CD4-positive, alpha-beta memory T cell (primary cell): Measurements from ENCODE around the gene MACO1. TPM values are rescaled to one million over a fixed set of nuclear protein-coding genes. Genes with fewer than 3 reads are reported as not detected.

Source experiments
- CTCF ChIA-PET: fragments of 350-600 bp; sonication (Branson Sonifier 250); formaldehyde crosslinking; loops from one replicate; lab custom pipeline; 2021; ENCODE audit warnings: inconsistent platforms; ENCODE audit not compliant: partially characterized antibody; lab: Charles Lee
- POLR2A ChIA-PET: fragments of 350-600 bp; sonication (Branson Sonifier 250); formaldehyde crosslinking; loops from one replicate; lab custom pipeline; 2021; ENCODE audit not compliant: partially characterized antibody; lab: Charles Lee
- DNase-seq, 5 donors: peaks; one replicate each; pipeline versions ENCODE4 v3.0.0 to v3.0.0-alpha.2; 2020 to 2022; ENCODE audit warnings: mixed read lengths in 1 of 5
- H3K27ac ChIP-seq: one replicate; pipeline ENCODE4 v1.7.0; 2013; ENCODE audit warnings: low read depth, low read length
- H3K27me3 ChIP-seq: 2 replicates; pipeline ENCODE4 v1.7.0; 2013; ENCODE audit warnings: mild to moderate bottlenecking, low read length, moderate library complexity; ENCODE audit not compliant: insufficient read depth
- H3K36me3 ChIP-seq: 2 replicates; pipeline ENCODE4 v1.7.0; 2013; ENCODE audit warnings: mild to moderate bottlenecking, low read length, moderate library complexity; ENCODE audit not compliant: insufficient read depth
- H3K4me1 ChIP-seq: 2 replicates; pipeline ENCODE4 v1.7.0; 2013; ENCODE audit warnings: mild to moderate bottlenecking, low read length, moderate library complexity; ENCODE audit not compliant: insufficient read depth
- H3K4me3 ChIP-seq, 2 donors: one replicate each; pipeline ENCODE4 v1.7.0; 2013; ENCODE audit warnings: low read length in 2 of 2, mild to moderate bottlenecking in 1 of 2
- H3K9me3 ChIP-seq, 2 donors: one replicate each; pipeline ENCODE4 v1.7.0; 2013; ENCODE audit warnings: low read length in 2 of 2, control low read depth in 1 of 2; ENCODE audit not compliant: control insufficient read depth in 1 of 2
- H3K27ac Mint-ChIP-seq, 7 donors: one replicate each; pipeline ENCODE4 v1.8.0; 2020 to 2021; ENCODE audit warnings: mixed read lengths in 7 of 7, mild to moderate bottlenecking in 6 of 7, inconsistent platforms in 3 of 7, moderate library complexity in 3 of 7
- H3K27me3 Mint-ChIP-seq, 2 donors: one replicate each; pipeline ENCODE4 v1.8.0; 2020 to 2021; ENCODE audit warnings: mixed read lengths in 2 of 2
- H3K36me3 Mint-ChIP-seq, 2 donors: one replicate each; pipeline ENCODE4 v1.8.0; 2020 to 2021; ENCODE audit warnings: mixed read lengths in 2 of 2, inconsistent platforms in 1 of 2, mild to moderate bottlenecking in 1 of 2
- H3K4me1 Mint-ChIP-seq, 4 donors: one replicate each; pipeline ENCODE4 v1.8.0; 2020 to 2021; ENCODE audit warnings: mixed read lengths in 4 of 4, mild to moderate bottlenecking in 1 of 4
- H3K4me3 Mint-ChIP-seq, 8 donors: one replicate each; pipeline ENCODE4 v1.8.0; 2020 to 2021; ENCODE audit warnings: mixed read lengths in 8 of 8, mild to moderate bottlenecking in 7 of 8, moderate library complexity in 6 of 8, inconsistent platforms in 3 of 8
- H3K9me3 Mint-ChIP-seq, 8 donors: one replicate each; pipeline ENCODE4 v1.8.0; 2020 to 2021; ENCODE audit warnings: mixed read lengths in 8 of 8, mild to moderate bottlenecking in 5 of 8, inconsistent platforms in 3 of 8, moderate library complexity in 1 of 8
- intact Hi-C: fragments of 100-400 bp; cut with micrococcal nuclease; formaldehyde crosslinking; loops from one replicate; pipeline ENCODE4 v1.15.1; 2023
- polyA plus RNA-seq, 2 donors: library from polyadenylated mRNA; unstranded; fragments of 300-500 nt; fragmentation: Illumina TruSeq; gene quantifications; one replicate each; pipeline ENCODE4 v1.2.3, GENCODE V29; 2021
- total RNA-seq, 2 experiments: library from RNA; stranded (reverse); gene quantifications; one replicate each; pipeline ENCODE4 v1.2.3, GENCODE V29; 2021

MACO1 gene
- total and polyA plus RNA-seq, 4 experiments from 2014 or later, result 3.1 to 20.6 (median 14.5) TPM

GRCh38 chr1:25468033-25468432 is 37.3 kb downstream of the MACO1 start:
- peaks cover 8% of the 10 kb centered on the region for H3K4me1 ChIP-seq
- intact Hi-C loops, result no loop called here
- no peak for DNase-seq
- CTCF ChIA-PET, result interaction anchor here (2.0 kb wide), 1 partner anchor 19 kb away, joined by 8 read pairs; no protein-coding TSS in a partner anchor
- H3K27ac ChIP-seq, result no peak overlapping the region
- Mint-ChIP-seq H3K27me3 (no peaks in the 10 kb centered on the region), H3K4me1 (peaks cover 20 to 45% (median 37%) of the 10 kb centered on the region in 4 donors), H3K27ac (peak overlapping the region in 2 of 7 donors; percentile 0 to 19), H3K36me3 (peaks cover 28 to 31% of the 10 kb centered on the region in 2 donors), H3K9me3 (no peaks in the 10 kb centered on the region), H3K4me3 (no peak overlapping the region)
- no peaks in the 10 kb centered on the region for H3K36me3 ChIP-seq
- no peaks in the 10 kb centered on the region for H3K9me3 ChIP-seq
- POLR2A ChIA-PET, result interaction anchor here (0.9 kb wide), 1 partner anchor 10 kb away, joined by 3 read pairs; no protein-coding TSS in a partner anchor
- no peaks in the 10 kb centered on the region for H3K27me3 ChIP-seq
- H3K4me3 ChIP-seq, result no peak overlapping the region

GRCh38 chr1:25469177-25469576 is 38.5 kb downstream of the MACO1 start:
- H3K36me3 ChIP-seq, result no peaks in the 10 kb centered on the region
- Mint-ChIP-seq H3K27ac (no peak overlapping the region), H3K4me1 (peaks cover 31 to 53% (median 47%) of the 10 kb centered on the region in 4 donors), H3K4me3 (no peak overlapping the region), H3K36me3 (peaks cover 28 to 33% of the 10 kb centered on the region in 2 donors), H3K9me3 (no peaks in the 10 kb centered on the region), H3K27me3 (no peaks in the 10 kb centered on the region)
- no peaks in the 10 kb centered on the region for H3K9me3 ChIP-seq
- POLR2A ChIA-PET, result interaction anchor here (1.5 kb wide), 1 partner anchor 38 kb away, joined by 5 read pairs; no protein-coding TSS in a partner anchor
- no peak overlapping the region for H3K4me3 ChIP-seq
- intact Hi-C loops, result no loop called here
- H3K27ac ChIP-seq, result no peak overlapping the region
- no peak for DNase-seq
- CTCF ChIA-PET, result interaction anchor here (2.0 kb wide), 1 partner anchor 18 kb away, joined by 8 read pairs; no protein-coding TSS in a partner anchor
- H3K27me3 ChIP-seq, result no peaks in the 10 kb centered on the region
- H3K4me1 ChIP-seq, result peaks cover 20% of the 10 kb centered on the region

- intact Hi-C loops, result loop anchor here (5.0 kb wide), 1 partner anchor 40 kb away; the partner anchor contains the start of gene MACO1
- peak overlapping the region in 5 of 7 donors; percentile 8 to 77 (median 67) for H3K27ac Mint-ChIP-seq
- Histone ChIP-seq H3K27me3 (no peaks in the 10 kb centered on the region), H3K4me1 (peaks cover 28% of the 10 kb centered on the region), H3K9me3 (no peaks in the 10 kb centered on the region), H3K4me3 (no peak overlapping the region), H3K36me3 (no peaks in the 10 kb centered on the region), H3K27ac (no peak overlapping the region)
- DNase-seq, result peak in 1 of 5 donors; percentile 22
- CTCF ChIA-PET, result interaction anchor here (1.0 kb wide), 1 partner anchor 69 kb away, joined by 3 read pairs; no protein-coding TSS in a partner anchor
- no peaks in the 10 kb centered on the region for H3K9me3 Mint-ChIP-seq
- POLR2A ChIA-PET, result no interaction called here
- peak overlapping the region in 3 of 8 donors; percentile 16 to 41 (median 34) for H3K4me3 Mint-ChIP-seq
- peaks cover 32 to 59% (median 45%) of the 10 kb centered on the region in 4 donors for H3K4me1 Mint-ChIP-seq
- H3K27me3 Mint-ChIP-seq, result no peaks in the 10 kb centered on the region
- H3K36me3 Mint-ChIP-seq, result peaks cover 23 to 26% of the 10 kb centered on the region in 2 donors
Observed at GRCh38 chr1:25472471-25472870, 41.8 kb downstream of the MACO1 start.

GRCh38 chr1:25473653-25474225 is 43.0 kb downstream of the MACO1 start:
- Histone ChIP-seq H3K9me3 (no peaks in the 10 kb centered on the region), H3K27me3 (no peaks in the 10 kb centered on the region), H3K4me3 (no peak overlapping the region), H3K4me1 (peaks cover 28% of the 10 kb centered on the region), H3K27ac (no peak overlapping the region), H3K36me3 (no peaks in the 10 kb centered on the region)
- H3K27me3 Mint-ChIP-seq, result no peaks in the 10 kb centered on the region
- H3K36me3 Mint-ChIP-seq, result peaks cover 15 to 17% of the 10 kb centered on the region in 2 donors
- H3K9me3 Mint-ChIP-seq, result no peaks in the 10 kb centered on the region
- intact Hi-C loops, result loop anchor here (5.0 kb wide), 1 partner anchor 41 kb away; the partner anchor contains the start of gene MACO1
- peak overlapping the region in 6 of 7 donors; percentile 48 to 89 (median 80) for H3K27ac Mint-ChIP-seq
- H3K4me1 Mint-ChIP-seq, result peaks cover 28 to 48% (median 38%) of the 10 kb centered on the region in 4 donors
- H3K4me3 Mint-ChIP-seq, result peak overlapping the region in 7 of 8 donors; percentile 6 to 80 (median 63)
- ChIA-PET POLR2A (no interaction called here), CTCF (no interaction called here)
- peak in 2 of 5 donors; percentile 4 to 12 for DNase-seq

- CTCF ChIA-PET, result interaction anchor here (3.4 kb wide), 1 partner anchor 12 kb away, joined by 20 read pairs; no protein-coding TSS in a partner anchor
- intact Hi-C loops, result loop anchor here (5.0 kb wide), 1 partner anchor 42 kb away; the partner anchor contains the start of gene MACO1
Observed at GRCh38 chr1:25474439-25475047, 43.8 kb downstream of the MACO1 start.

GRCh38 chr1:25476186-25477097 is 45.7 kb downstream of the MACO1 start:
- no peak for DNase-seq
- Histone ChIP-seq H3K36me3 (no peaks in the 10 kb centered on the region), H3K27ac (no peak overlapping the region), H3K9me3 (no peaks in the 10 kb centered on the region), H3K4me1 (peaks cover 30% of the 10 kb centered on the region), H3K27me3 (no peaks in the 10 kb centered on the region), H3K4me3 (no peak overlapping the region)
- intact Hi-C loops, result no loop called here
- Mint-ChIP-seq H3K4me3 (no peak overlapping the region), H3K27ac (peak overlapping the region in 4 of 7 donors; percentile 6 to 75 (median 40)), H3K27me3 (no peaks in the 10 kb centered on the region), H3K4me1 (peaks cover 24 to 45% (median 35%) of the 10 kb centered on the region in 4 donors), H3K9me3 (no peaks in the 10 kb centered on the region), H3K36me3 (peaks cover 7 to 12% of the 10 kb centered on the region in 2 donors)
- ChIA-PET CTCF (interaction anchor here (0.9 to 3.4 kb wide), 4 partner anchors 10 to 132 kb away, joined by 3 to 20 read pairs (median 5); no protein-coding TSS in a partner anchor), POLR2A (interaction anchor here (1.4 to 1.7 kb wide), 2 partner anchors 9 to 14 kb away, joined by 3 read pairs; no protein-coding TSS in a partner anchor)

More at GRCh38 chr1:25474439-25475047, 43.8 kb downstream of the MACO1 start:
- Histone ChIP-seq H3K4me3 (no peak overlapping the region), H3K9me3 (no peaks in the 10 kb centered on the region), H3K27ac (no peak overlapping the region), H3K36me3 (no peaks in the 10 kb centered on the region), H3K27me3 (no peaks in the 10 kb centered on the region), H3K4me1 (peaks cover 28% of the 10 kb centered on the region)
- Mint-ChIP-seq H3K4me1 (peaks cover 28 to 48% (median 38%) of the 10 kb centered on the region in 4 donors), H3K36me3 (peaks cover 15 to 19% of the 10 kb centered on the region in 2 donors), H3K27me3 (no peaks in the 10 kb centered on the region), H3K4me3 (peak overlapping the region in 5 of 8 donors; percentile 7 to 63 (median 36)), H3K27ac (peak overlapping the region in 6 of 7 donors; percentile 48 to 92 (median 74)), H3K9me3 (no peaks in the 10 kb centered on the region)
- DNase-seq, result no peak
- POLR2A ChIA-PET, result no interaction called here
